Ascending aorta (tissue), 2 donors: ENCODE results near the gene SREBF2. TPM values are rescaled to one million over a fixed set of nuclear protein-coding genes. Genes with fewer than 3 reads are reported as not detected.
A peak's percentile ranks its signal among the peaks of the same experiment; 100 is the strongest.

ENCODE experiments used
- DNase-seq, 2 donors: peaks; one replicate each; pipeline ENCODE4 v3.0.0-alpha.2; 2019; ENCODE audit warnings: low spot score in 2 of 2
- H3K27ac ChIP-seq, 2 donors: fragments of 200-600 bp; sonication (generic); one replicate each; pipeline ENCODE4 v1.5.1; 2016 to 2017; ENCODE audit warnings: mild to moderate bottlenecking in 1 of 2
- H3K27me3 ChIP-seq: fragments of 200-600 bp; sonication (generic); one replicate; pipeline ENCODE4 v1.5.1; 2017
- H3K36me3 ChIP-seq, 2 donors: fragments of 200-600 bp; sonication (generic); one replicate each; pipeline ENCODE4 v1.5.1; 2016
- H3K4me1 ChIP-seq, 2 donors: fragments of 200-600 bp; sonication (generic); one replicate each; pipeline ENCODE4 v1.5.1; 2016 to 2017; ENCODE audit warnings: mild to moderate bottlenecking in 1 of 2
- H3K4me3 ChIP-seq, 2 donors: fragments of 200-600 bp; sonication (generic); one replicate each; pipeline ENCODE4 v1.5.1; 2016 to 2017; ENCODE audit warnings: mild to moderate bottlenecking in 1 of 2
- H3K9me3 ChIP-seq, 2 donors: fragments of 200-600 bp; sonication (generic); one replicate each; pipeline ENCODE4 v1.5.1; 2016
- CTCF ChIP-seq, 3 experiments: fragments of 200-600 bp in 2 of 3; fragments of 450-650 bp in 1 of 3; sonication (generic) in 2 of 3; IDR thresholded peaks; one replicate each; pipeline ENCODE4 v1.5.1; 2016 to 2019; ENCODE audit warnings: antibody characterized with exemption in 3 of 3, mild to moderate bottlenecking in 1 of 3, moderate library complexity in 1 of 3
- intact Hi-C: fragments of 100-400 bp; cut with DNase I; formaldehyde crosslinking; loops from one replicate; pipeline ENCODE4 v1.15.1; 2023
- total RNA-seq: library from RNA; depleted of rRNA; stranded (reverse); fragments of >200 nt; gene quantifications from one replicate; pipeline ENCODE4 v1.1.0, GENCODE V29; 2016

Gene SREBF2
- total RNA-seq, 1 donor from 2014 or later: 46.1 TPM

GRCh38 chr22:41932353-41932752 is 99.4 kb downstream of the SREBF2 start:
- Histone ChIP-seq H3K27me3 (no peaks in the 10 kb centered on the region), H3K4me3 (no peak overlapping the region), H3K4me1 (no peaks in the 10 kb centered on the region), H3K27ac (no peak overlapping the region), H3K36me3 (no peaks in the 10 kb centered on the region), H3K9me3 (no peaks in the 10 kb centered on the region)
- intact Hi-C loops: no loop called here
- TF ChIP-seq CTCF (IDR thresholded peaks at IDR 0.05): no peak
- DNase-seq: no peak

GRCh38 chr22:41933411-41934177 is 100.7 kb downstream of the SREBF2 start:
- no peaks in the 10 kb centered on the region for H3K36me3 ChIP-seq
- H3K27ac ChIP-seq: no peak overlapping the region
- no peak for TF ChIP-seq CTCF (IDR thresholded peaks at IDR 0.05)
- DNase-seq: no peak
- no peaks in the 10 kb centered on the region for H3K27me3 ChIP-seq
- H3K9me3 ChIP-seq: no peaks in the 10 kb centered on the region
- no peak overlapping the region for H3K4me3 ChIP-seq
- H3K4me1 ChIP-seq: no peaks in the 10 kb centered on the region
- intact Hi-C loops: no loop called here

- Histone ChIP-seq H3K4me3 (no peak overlapping the region), H3K36me3 (no peaks in the 10 kb centered on the region), H3K27me3 (no peaks in the 10 kb centered on the region), H3K4me1 (no peaks in the 10 kb centered on the region), H3K9me3 (no peaks in the 10 kb centered on the region), H3K27ac (no peak overlapping the region)
- DNase-seq: peak in 1 of 2 donors; percentile 56
- no peak for TF ChIP-seq CTCF (IDR thresholded peaks at IDR 0.05)
- intact Hi-C loops: no loop called here
These were observed 101.5 kb downstream of the SREBF2 start for GRCh38 chr22:41934284-41935014.

- no peaks in the 10 kb centered on the region for H3K9me3 ChIP-seq
- no peak for TF ChIP-seq CTCF (IDR thresholded peaks at IDR 0.05)
- intact Hi-C loops: no loop called here
- no peak for DNase-seq
- H3K27me3 ChIP-seq: no peaks in the 10 kb centered on the region
- H3K36me3 ChIP-seq: no peaks in the 10 kb centered on the region
- H3K4me3 ChIP-seq: no peak overlapping the region
- no peaks in the 10 kb centered on the region for H3K4me1 ChIP-seq
- no peak overlapping the region for H3K27ac ChIP-seq
These were observed 102.1 kb downstream of the SREBF2 start for GRCh38 chr22:41935015-41935351.

GRCh38 chr22:41935509-41935908 is 102.6 kb downstream of the SREBF2 start:
- intact Hi-C loops: no loop called here
- no peak overlapping the region for H3K27ac ChIP-seq

More at GRCh38 chr22:41935509-41935908, 102.6 kb downstream of the SREBF2 start:
- H3K4me3 ChIP-seq: no peak overlapping the region
- TF ChIP-seq CTCF (IDR thresholded peaks at IDR 0.05): no peak
- no peaks in the 10 kb centered on the region for H3K4me1 ChIP-seq
- H3K9me3 ChIP-seq: no peaks in the 10 kb centered on the region
- H3K27me3 ChIP-seq: no peaks in the 10 kb centered on the region
- no peak for DNase-seq
- H3K36me3 ChIP-seq: no peaks in the 10 kb centered on the region
